Mucosa of rectum (tissue), 2 donors: ENCODE data around the gene TRPV6.

ENCODE experiments used
- H3K27ac ChIP-seq, 2 donors: one replicate each; pipeline ENCODE4 v1.7.0; 2013; ENCODE audit warnings: inconsistent platforms in 2 of 2, low read depth in 2 of 2, low read length in 2 of 2
- H3K27me3 ChIP-seq, 2 donors: one replicate each; pipeline ENCODE4 v1.7.0; 2013; ENCODE audit warnings: low read length in 2 of 2; ENCODE audit not compliant: control insufficient read depth in 2 of 2, insufficient read depth in 2 of 2
- H3K36me3 ChIP-seq, 2 donors: one replicate each; pipeline ENCODE4 v1.7.0; 2013; ENCODE audit warnings: low read length in 2 of 2; ENCODE audit not compliant: control insufficient read depth in 2 of 2, insufficient read depth in 2 of 2
- H3K4me1 ChIP-seq, 2 donors: one replicate each; pipeline ENCODE4 v1.7.0; 2013; ENCODE audit warnings: low read length in 2 of 2, mild to moderate bottlenecking in 1 of 2; ENCODE audit not compliant: control insufficient read depth in 2 of 2, insufficient read depth in 2 of 2
- H3K4me3 ChIP-seq, 2 donors: one replicate each; pipeline ENCODE4 v1.7.0; 2013; ENCODE audit warnings: low read length in 2 of 2
- H3K9ac ChIP-seq, 2 donors: one replicate each; pipeline ENCODE4 v1.7.0; 2013; ENCODE audit warnings: low read length in 2 of 2, low read depth in 1 of 2, mild to moderate bottlenecking in 1 of 2
- H3K9me3 ChIP-seq, 2 donors: one replicate each; pipeline ENCODE4 v1.7.0; 2013; ENCODE audit warnings: low read length in 2 of 2; ENCODE audit not compliant: control insufficient read depth in 2 of 2
- donor health status: healthy.
- donor health status: Normal muscosa, but diverticular disease.

The TRPV6 gene

GRCh38 chr7:142896741-142897379 is 11.3 kb upstream of the TRPV6 start:
- Histone ChIP-seq H3K4me1 (no peaks in the 10 kb centered on the region), H3K36me3 (no peaks in the 10 kb centered on the region), H3K27ac (no peak overlapping the region), H3K4me3 (no peak overlapping the region), H3K27me3 (no peaks in the 10 kb centered on the region), H3K9ac (no peak overlapping the region), H3K9me3 (no peaks in the 10 kb centered on the region)

- no peaks in the 10 kb centered on the region for H3K4me1 ChIP-seq
- no peaks in the 10 kb centered on the region for H3K27me3 ChIP-seq
- no peak overlapping the region for H3K9ac ChIP-seq
- H3K4me3 ChIP-seq = no peak overlapping the region
- no peaks in the 10 kb centered on the region for H3K9me3 ChIP-seq
- no peak overlapping the region for H3K27ac ChIP-seq
- H3K36me3 ChIP-seq = no peaks in the 10 kb centered on the region
Measured at GRCh38 chr7:142896151-142896550, 10.6 kb upstream of the TRPV6 start.

DNA sequence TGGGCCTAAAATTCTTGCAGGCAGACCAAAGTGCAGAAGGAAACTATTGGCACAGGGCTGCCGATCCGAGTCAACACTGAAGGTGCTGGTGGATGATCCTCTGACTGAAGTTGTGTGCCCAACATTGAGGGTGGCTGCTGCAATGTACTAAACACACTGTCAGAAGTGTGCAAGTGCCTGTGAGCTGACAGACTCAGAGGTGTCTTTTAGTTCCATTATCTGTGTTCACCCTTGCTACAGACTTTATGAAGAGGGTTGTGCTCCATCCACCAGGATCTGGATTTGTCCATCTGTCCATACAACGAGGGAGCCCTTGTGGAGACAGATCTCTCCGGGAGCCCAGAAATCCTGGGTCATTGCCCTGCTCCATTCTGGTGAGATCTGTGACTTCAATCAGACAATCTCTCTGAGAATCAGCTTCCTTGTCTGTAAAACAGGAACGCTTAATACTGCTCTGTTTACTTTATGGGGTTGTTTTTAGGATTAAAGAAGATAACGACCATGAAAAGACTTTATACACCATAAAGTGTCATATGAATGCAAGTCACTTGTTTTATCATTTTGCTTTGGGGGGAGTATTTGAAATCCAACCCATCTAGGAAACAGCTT is 9.5 kb upstream of the TRPV6 start:
- no peaks in the 10 kb centered on the region for H3K27me3 ChIP-seq
- H3K4me1 ChIP-seq = no peaks in the 10 kb centered on the region
- no peaks in the 10 kb centered on the region for H3K9me3 ChIP-seq
- H3K36me3 ChIP-seq = no peaks in the 10 kb centered on the region
- no peak overlapping the region for H3K27ac ChIP-seq
- H3K4me3 ChIP-seq = no peak overlapping the region
- no peak overlapping the region for H3K9ac ChIP-seq

DNA sequence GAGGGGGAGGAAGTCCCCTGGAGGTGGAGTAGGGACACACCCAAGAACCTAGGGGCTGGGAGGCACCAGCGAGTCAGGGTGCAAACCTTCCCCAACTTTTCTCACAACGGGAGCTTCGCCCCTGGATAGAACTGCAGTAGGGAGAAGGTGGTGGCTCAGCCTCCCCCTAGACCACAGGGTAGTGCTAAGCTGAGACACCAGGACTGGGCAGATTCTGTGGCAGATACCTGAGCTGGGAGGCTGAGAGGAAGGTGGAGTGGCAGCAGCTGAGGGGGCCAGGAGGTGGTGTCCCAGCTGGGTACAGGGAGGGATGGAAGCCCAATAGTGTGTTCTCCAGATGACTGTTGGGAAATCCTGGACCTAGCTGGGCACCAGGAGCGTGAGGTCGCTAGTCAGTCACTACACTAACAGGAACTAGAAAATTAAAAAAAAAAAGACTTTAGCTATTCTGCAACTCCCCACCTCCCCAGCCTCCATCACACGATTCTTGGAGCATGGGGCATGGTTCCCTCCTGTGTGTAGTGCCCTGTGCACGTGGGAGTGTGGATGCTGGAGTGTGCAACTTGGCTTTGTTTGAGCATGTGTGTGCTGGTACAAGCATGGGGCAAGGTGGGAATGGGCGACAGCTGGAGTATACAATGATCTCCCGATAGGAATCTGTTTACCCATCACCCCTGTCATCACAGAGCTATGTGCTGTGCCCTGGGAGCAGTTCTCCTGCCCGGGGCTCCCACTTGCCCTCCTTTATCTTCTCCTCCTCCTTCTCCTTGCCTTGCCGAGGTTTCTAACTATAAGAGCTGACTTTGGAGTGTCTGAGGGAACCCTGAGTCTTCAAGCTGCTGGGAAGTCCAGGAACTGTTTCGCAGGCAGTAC is 8.8 kb upstream of the TRPV6 start:
- no peak overlapping the region for H3K27ac ChIP-seq
- H3K36me3 ChIP-seq = no peaks in the 10 kb centered on the region
- H3K9me3 ChIP-seq = no peaks in the 10 kb centered on the region
- no peaks in the 10 kb centered on the region for H3K27me3 ChIP-seq
- H3K4me1 ChIP-seq = no peaks in the 10 kb centered on the region
- no peak overlapping the region for H3K9ac ChIP-seq
- no peak overlapping the region for H3K4me3 ChIP-seq

GRCh38 chr7:142892951-142893350 is 7.4 kb upstream of the TRPV6 start:
- no peak overlapping the region for H3K9ac ChIP-seq
- no peaks in the 10 kb centered on the region for H3K36me3 ChIP-seq
- H3K4me1 ChIP-seq = no peaks in the 10 kb centered on the region
- no peaks in the 10 kb centered on the region for H3K9me3 ChIP-seq
- H3K27ac ChIP-seq = no peak overlapping the region
- H3K4me3 ChIP-seq = no peak overlapping the region
- H3K27me3 ChIP-seq = no peaks in the 10 kb centered on the region

DNA sequence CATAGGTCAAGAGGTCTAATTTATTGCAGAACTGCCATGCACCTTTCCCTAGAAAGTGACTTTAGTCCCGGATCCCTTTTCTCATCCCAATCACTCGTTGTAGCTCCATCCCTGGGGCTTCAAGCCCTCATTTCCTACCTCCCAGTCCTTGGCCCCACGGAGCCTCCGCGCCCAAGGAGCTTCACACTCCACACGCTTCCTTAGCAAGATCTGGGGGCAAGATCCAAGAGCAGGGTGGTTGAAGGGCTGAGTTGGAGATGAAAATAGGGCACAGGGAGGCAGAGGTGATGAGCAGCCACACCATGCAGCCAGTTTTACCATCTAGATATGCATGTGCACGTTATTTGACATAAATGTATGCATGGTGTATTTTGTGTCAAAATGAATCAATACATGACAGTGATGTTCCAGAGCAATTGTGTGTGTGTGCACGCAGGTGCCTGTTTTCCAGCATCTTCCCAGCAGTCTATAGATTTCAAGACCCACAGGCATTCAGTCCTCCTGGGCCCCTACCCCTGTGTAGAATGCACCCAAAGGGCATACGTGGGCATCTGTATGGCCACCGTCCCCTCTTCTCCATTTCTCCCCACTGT is 6.0 kb upstream of the TRPV6 start:
- H3K27me3 ChIP-seq = no peaks in the 10 kb centered on the region
- no peaks in the 10 kb centered on the region for H3K9me3 ChIP-seq
- H3K9ac ChIP-seq = no peak overlapping the region
- H3K4me1 ChIP-seq = no peaks in the 10 kb centered on the region
- no peaks in the 10 kb centered on the region for H3K36me3 ChIP-seq
- no peak overlapping the region for H3K27ac ChIP-seq
- no peak overlapping the region for H3K4me3 ChIP-seq

GRCh38 chr7:142890874-142891485 is 5.4 kb upstream of the TRPV6 start:
- Histone ChIP-seq H3K27me3 (no peaks in the 10 kb centered on the region), H3K4me1 (no peaks in the 10 kb centered on the region), H3K9me3 (no peaks in the 10 kb centered on the region), H3K4me3 (no peak overlapping the region), H3K36me3 (no peaks in the 10 kb centered on the region), H3K27ac (no peak overlapping the region), H3K9ac (no peak overlapping the region)

- Histone ChIP-seq H3K27ac (no peak overlapping the region), H3K4me3 (no peak overlapping the region), H3K9me3 (no peaks in the 10 kb centered on the region), H3K9ac (no peak overlapping the region), H3K4me1 (no peaks in the 10 kb centered on the region), H3K27me3 (no peaks in the 10 kb centered on the region), H3K36me3 (no peaks in the 10 kb centered on the region)
Measured at GRCh38 chr7:142889816-142890215, 4.3 kb upstream of the TRPV6 start.

- H3K9me3 ChIP-seq = no peaks in the 10 kb centered on the region
- H3K4me1 ChIP-seq = no peaks in the 10 kb centered on the region
- H3K4me3 ChIP-seq = no peak overlapping the region
- H3K36me3 ChIP-seq = no peaks in the 10 kb centered on the region
- peaks cover 0 to 5% of the 10 kb centered on the region in 2 donors for H3K27me3 ChIP-seq
- no peak overlapping the region for H3K9ac ChIP-seq
- H3K27ac ChIP-seq = no peak overlapping the region
Measured at GRCh38 chr7:142887282-142888015, 1.9 kb upstream of the TRPV6 start.
